IPS-18c (cell line): ENCODE results near the gene SYT9.

Experiments
- H3K4me3 ChIP-seq: 2 replicates; pipeline ENCODE4 v1.7.0; 2013; ENCODE audit warnings: low read depth, mild to moderate bottlenecking, low read length, moderate library complexity; ENCODE audit not compliant: insufficient read depth
- H3K9me3 ChIP-seq: one replicate; pipeline ENCODE4 v1.6.1; 2013; ENCODE audit warnings: mild to moderate bottlenecking, low read length, moderate library complexity; ENCODE audit not compliant: control insufficient read depth, insufficient read depth

Gene SYT9

DNA sequence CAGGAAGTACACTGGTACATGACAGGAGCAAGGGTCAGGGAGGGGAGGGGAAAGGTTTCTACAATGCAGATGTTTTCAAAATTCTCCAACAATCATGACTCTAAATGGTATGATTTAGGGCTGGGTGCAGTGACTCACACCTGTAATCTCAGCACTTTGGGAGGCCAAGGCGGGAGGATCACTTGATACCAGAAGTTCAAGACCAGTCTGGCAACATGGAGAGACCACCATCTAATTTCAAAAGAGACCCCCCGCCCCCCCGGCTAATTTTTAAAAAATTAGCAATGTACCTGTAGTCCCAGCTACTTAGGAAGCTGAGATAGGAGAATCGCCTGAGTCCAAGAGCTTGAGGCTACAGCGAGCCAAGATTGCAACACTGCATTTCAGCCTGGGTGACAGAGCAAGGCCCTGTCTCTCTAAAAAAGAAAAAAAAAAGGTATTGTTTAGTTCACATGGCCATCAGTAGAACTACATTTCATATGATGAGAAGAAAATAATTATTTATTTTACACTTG lies 217.7 kb downstream of the SYT9 start:
- no peaks in the 10 kb centered on the region for H3K9me3 ChIP-seq

DNA sequence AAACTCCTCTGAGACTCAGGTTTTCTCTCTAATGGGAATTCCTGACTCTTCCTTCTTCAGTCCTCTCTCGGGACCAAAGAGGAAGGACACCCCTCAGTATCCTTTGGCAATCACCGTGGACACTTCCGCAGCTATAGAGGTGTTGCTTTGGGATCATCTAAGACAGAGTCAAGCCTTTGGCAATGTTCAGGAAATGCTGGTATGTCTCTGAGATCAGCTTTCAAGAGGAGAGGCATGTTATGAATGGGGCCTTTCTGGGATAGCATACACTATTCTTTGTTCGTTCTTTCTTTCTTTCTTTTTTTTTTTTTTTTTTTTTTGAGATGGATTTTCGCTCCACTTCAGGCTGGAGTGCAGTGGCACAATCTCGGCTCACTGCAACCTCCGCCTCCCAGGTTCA lies 219.4 kb downstream of the SYT9 start:
- H3K9me3 ChIP-seq, result no peaks in the 10 kb centered on the region
- no peak overlapping the region for H3K4me3 ChIP-seq

More for the DNA sequence above, 217.7 kb downstream of the SYT9 start:
- no peak overlapping the region for H3K4me3 ChIP-seq

DNA sequence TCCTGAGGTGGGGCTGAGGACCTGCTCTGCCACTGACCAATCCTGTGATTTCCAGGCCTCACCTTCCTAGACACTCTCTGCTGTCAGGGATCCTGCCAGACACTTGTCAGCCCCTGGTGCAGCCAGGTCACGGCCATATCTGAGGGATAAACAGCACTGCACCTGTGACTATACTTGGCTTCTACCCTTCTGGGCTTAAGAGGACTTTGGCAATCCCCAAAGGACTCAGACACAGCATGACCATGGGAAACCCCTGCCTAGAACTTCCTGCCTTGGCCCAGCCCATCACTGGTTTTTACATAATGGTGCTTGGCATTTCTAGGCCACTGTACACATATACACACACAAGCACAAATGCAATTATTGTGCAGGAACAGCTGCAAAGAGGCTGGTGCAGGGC lies 222.0 kb downstream of the SYT9 start:
- H3K9me3 ChIP-seq, result no peaks in the 10 kb centered on the region
- H3K4me3 ChIP-seq, result no peak overlapping the region

DNA sequence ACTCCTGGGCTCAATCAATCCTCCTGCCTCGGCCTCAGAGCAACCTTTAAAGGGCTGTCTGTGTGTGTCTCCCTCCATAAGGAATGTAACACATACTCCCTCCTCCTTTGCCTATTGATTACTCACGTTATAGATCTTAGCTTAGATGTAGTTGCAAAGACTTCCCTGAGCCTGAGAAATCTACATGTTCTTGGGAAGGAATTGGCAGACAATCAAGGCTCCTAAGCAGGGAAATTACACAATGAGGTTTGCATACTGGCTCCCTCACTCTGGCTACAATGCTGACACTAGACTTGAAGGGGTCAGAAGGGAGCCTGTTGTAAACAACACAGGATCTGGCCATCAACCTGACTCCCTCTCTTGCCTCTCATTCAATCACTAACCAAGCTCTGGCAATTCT lies 228.4 kb downstream of the SYT9 start:
- no peaks in the 10 kb centered on the region for H3K9me3 ChIP-seq
- H3K4me3 ChIP-seq, result no peak overlapping the region

DNA sequence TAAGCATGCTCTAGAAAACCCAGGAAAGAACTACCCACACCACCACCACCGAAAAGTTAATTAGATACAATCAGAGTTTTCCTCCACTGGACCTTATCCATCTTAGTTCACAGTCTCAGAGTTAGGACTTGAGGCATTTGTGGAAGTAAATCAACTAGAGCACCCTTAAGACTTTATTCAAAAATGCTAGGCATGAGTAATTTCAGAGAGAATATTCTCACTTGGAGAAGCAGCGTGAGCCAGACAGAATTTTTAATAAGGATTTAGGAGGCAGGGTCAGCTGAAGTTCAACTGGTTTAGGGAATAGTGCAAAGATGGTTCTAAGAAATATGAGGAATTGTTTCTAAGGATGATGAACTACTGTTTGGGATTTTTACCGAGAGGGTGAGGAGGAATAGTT lies 232.4 kb downstream of the SYT9 start:
- Histone ChIP-seq H3K9me3 (no peaks in the 10 kb centered on the region), H3K4me3 (no peak overlapping the region)

DNA sequence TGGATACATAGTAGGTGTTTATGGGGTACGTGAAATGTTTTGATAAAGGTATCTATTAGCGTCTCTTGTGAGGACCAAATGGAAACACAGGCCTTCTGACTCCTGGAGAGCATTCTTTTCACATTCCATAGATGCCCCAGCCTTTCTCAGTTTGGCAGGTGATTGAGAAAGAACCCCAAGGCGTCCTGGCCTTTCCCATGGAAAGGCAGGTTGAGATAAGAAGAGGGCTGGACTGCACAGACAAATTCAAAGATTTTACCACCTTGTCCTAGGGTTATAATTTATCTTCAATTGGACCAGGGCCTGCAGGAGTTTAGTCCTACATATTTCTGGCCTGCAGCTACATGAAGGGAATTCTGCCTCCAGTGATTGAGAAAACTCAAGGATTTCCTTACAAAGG lies 232.9 kb downstream of the SYT9 start:
- no peak overlapping the region for H3K4me3 ChIP-seq
- no peaks in the 10 kb centered on the region for H3K9me3 ChIP-seq

DNA sequence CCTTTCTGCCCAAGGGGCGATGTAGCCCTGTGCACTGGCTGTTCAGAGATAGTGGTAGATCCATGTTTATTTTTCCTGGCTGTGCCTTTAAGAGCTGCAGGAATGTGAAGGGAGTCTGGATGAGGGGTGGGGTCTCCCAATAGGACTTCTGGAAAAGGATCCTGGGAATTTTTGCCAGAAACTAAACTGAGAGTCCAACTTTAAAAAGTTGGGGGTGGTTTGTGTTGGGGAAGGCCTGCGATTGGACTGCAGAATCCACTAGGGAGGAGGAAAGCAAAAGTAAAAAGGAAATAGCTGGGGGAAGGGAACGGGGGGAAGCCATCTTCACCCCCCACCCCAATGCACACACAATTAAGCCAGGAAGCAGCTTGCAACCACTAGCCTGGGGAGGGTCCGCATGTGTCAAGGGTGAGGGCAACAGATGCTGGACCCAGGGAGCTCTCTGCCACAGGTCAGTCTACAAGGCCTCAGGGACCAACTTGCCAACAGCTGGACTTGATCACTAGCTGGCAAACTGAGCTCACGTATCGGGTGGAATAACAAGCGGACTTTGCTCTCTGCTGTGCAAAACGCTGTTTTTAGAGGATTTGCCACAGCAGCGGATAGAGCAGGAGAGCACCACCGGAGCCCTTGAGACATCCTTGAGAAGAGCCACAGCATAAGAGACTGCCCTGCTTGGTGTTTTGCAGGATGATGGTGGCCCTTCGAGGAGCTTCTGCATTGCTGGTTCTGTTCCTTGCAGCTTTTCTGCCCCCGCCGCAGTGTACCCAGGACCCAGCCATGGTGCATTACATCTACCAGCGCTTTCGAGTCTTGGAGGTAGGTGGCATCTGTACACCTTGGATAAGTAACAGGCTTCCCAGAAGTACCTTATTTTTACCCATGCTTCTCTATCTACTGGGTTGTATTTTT lies 233.7 kb downstream of the SYT9 start, which contains the start of gene OLFML1:
Gene OLFML1 (plus strand): TSS at position 321 of the 912 bp plus-strand sequence. CDS start 370 bp downstream, at position 691.
- Histone ChIP-seq H3K4me3 (no peak within 1 kb of the TSS), H3K9me3 (no peaks in the 10 kb centered on the region)

DNA sequence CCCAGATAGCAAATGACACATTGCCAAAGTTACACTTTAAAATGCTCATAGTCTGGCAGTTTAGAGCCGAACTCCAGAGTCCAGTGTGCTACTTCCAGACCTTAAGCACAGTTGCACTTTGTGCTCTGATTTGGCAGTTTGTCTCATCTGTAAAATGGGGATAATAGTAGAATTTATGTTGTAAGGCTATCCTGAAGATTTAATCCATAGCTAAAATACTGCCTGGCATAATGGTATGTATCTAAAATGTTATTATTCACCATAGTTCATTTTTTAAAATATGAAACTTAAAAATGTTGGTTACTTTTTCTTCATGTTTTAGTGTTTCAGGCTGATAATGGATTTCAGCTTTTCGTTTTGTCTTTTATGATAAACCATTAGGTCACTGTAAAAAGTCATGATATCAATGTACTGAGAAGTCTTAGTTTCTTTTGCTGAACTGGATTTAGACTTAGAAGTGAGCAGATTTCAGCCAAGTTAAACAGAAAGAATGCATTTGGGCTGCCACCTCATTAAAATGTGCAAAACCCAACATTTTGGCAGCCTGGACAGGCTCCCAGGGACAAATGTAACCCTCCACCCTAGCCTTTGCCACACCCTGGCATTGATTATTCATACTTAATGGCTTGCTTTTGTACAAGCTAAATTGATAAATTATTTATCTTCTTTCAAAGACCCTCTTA lies 234.5 kb downstream of the SYT9 start:
- H3K4me3 ChIP-seq, result no peak overlapping the region
- no peaks in the 10 kb centered on the region for H3K9me3 ChIP-seq

DNA sequence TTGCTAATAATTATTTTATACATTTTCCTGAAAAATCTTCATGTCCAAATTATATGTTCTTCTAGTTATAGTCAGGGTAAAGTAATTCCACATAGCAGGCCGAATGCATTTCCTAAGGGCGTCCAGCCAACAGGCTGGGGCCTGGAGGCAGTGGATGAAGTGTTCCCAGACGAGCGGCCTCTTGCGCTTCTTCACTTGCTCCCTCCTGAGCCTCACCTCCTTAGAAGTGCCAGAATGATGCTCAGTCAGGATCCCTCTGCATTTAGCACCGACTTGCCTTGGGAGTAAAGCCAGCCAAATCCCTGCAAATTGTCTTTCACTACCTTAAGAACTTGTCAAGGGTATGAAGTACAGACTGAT lies 235.1 kb downstream of the SYT9 start:
- no peaks in the 10 kb centered on the region for H3K9me3 ChIP-seq
- no peak overlapping the region for H3K4me3 ChIP-seq

DNA sequence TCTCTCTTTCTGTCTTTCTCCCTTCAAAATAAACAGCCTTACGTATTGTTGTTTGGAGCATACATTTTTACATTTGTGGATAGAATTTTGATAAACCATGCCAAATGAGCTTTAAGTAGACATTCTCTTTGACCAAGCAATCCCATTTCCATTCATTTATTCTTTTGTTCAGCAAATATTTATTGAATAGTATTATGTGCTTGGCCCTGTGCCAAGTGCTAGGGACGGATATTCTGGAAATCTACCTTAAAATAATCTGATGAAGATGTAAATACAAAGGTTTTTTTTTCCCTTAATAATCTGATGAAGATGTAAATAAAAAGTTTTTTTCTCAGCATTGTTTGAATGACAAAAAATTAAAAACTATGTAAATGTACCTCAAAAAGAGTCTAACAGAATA lies 235.7 kb downstream of the SYT9 start:
- no peak overlapping the region for H3K4me3 ChIP-seq
- no peaks in the 10 kb centered on the region for H3K9me3 ChIP-seq

DNA sequence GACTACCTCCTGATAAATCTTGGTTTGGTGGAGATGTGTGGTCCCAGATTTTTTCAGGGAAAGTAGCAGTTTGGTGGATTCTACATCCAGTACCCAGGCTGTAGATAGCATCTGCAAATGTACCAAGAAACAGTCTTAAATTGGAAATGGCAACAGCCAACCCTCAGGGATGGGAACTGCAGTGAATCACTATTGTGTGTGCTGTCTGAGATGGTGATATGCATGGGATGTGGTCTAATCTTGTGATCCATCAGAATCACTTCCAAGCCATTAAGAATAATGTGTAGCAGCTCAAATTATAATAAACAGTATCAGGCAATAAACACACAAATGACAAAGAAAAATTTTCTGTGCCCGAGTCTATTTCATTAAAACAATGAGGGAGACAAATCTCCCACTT lies 237.0 kb downstream of the SYT9 start:
- Histone ChIP-seq H3K4me3 (no peak overlapping the region), H3K9me3 (no peaks in the 10 kb centered on the region)

DNA sequence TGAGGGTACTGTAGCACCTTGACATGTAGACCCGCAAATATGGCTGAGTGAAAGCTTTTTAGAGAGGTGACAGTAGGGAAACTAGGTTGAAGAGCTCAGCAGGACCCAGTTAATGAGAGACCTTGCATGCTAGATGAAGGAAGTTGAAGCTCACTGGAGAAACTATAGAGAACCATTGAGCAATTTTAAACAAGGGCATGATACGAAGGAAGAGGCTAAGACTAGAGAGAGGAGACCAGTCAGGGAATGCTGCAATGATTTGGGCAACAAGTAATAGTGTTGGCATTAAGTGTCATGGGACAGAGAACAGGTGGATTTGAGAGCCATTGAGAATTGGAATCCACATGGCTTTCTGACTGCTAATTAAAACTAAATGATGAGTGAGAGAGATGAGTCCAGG lies 237.7 kb downstream of the SYT9 start:
- Histone ChIP-seq H3K9me3 (no peaks in the 10 kb centered on the region), H3K4me3 (no peak overlapping the region)

DNA sequence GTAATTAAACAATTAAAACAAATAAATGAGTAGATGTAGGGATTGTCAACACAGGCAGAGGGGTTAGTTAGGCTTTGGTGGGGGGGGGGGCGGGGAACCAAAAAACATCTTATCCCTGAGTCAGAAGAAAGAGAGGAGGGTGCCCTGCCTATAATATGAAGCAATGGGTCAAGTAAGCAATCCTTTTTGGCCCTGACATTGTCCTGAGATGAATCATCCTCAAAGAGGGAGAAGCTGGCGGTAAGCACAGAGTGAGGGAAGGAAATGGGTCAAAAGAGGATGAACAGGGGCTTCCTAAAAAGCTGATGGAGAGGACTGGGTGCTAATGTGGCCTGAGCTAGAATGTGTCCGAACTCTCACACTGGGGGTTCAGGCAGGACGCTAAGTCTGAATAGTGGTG lies 238.3 kb downstream of the SYT9 start:
- Histone ChIP-seq H3K9me3 (no peaks in the 10 kb centered on the region), H3K4me3 (no peak overlapping the region)

DNA sequence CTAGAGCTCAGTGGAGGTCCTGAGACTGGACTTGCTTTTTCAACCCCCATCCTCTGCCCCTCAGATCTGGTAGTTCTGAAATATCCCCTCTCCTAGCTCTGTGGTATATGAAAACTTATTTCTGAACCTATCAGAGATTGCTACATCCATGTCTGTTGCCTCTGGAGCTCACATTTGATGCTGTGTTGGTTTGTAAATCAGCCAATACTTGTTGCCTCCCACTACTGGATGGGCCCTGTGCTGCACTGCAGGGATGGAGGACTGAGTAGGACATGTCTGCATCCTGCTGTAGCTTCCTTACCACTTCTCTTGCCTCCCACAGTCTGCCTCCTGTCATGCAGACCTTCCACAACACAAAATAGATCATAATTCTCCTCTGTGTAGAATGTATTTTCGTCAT lies 238.8 kb downstream of the SYT9 start:
- H3K9me3 ChIP-seq, result no peaks in the 10 kb centered on the region
- H3K4me3 ChIP-seq, result no peak overlapping the region

DNA sequence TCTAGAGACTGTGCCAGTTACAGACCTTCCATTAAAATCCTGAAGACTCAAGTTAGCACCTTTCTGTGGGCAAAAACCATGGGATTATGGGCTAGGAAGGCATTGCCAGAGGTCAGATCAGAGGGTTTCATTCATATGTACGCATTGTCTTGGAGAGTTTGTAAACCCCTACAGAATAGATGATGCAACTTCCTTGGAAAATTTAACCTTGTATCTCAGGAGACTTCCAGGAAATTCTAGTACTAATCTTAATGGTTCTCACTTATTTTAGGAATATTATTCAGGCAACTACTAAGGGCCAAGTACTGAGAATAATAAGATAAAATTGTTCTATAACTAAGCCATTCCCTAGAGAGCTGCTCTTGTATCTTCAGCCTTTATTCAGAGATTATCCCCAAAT lies 240.5 kb downstream of the SYT9 start:
- no peak overlapping the region for H3K4me3 ChIP-seq
- no peaks in the 10 kb centered on the region for H3K9me3 ChIP-seq

DNA sequence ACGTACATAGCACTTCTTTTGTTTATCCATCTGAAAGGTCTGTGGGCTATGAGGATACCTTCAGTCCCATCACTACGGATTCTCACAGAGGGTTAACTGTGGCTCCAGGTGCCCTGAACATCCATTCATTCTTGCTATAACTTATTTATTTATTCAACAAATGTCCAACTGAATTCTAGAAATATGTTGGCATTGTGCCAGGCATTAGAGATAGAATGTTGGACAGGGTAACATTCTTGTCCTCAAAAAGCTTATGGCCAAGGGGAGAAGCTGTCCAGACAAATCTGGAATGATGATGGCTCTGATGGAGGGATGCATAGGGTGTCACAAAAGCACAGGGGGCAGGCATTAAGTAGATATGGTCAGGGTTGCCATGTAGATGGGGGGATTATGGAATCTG lies 242.0 kb downstream of the SYT9 start:
- Histone ChIP-seq H3K4me3 (no peak overlapping the region), H3K9me3 (no peaks in the 10 kb centered on the region)

DNA sequence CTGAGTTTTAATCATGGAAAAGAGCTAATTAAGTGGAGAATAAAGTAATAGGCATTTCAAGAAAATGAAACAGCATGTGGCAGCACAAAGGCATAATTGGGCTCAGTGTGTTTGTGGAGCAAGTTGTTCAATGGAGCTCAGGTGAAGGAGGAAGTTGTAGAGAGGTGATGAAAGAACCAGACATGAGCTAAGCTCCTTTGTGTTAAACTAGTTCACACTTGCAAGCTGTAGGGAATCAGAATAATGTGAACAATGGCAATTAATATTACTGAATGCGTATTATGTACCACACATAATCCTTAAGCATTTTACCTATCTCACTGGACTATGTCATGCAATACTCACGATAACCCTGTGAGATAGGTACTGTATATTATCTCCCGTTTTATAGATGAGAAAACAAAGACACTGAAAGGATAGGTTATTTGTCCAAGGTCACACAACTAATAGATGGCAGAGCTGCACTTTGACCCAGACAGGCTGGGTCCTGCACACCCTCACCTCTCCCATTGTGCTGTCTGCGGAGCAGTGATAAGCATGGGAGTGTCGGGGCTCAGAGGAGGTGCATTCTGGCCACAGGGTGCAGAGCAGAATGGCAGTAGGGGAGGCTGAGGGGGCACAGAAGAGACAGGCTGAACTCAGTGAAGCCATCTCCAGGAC lies 242.5 kb downstream of the SYT9 start:
- H3K4me3 ChIP-seq, result no peak overlapping the region

More for the DNA sequence above, 242.5 kb downstream of the SYT9 start:
- H3K9me3 ChIP-seq, result no peaks in the 10 kb centered on the region
